Colonic mucosa (tissue), 4 donors: Measurements from ENCODE around the gene MBD3L2. TPM values are rescaled to one million over a fixed set of nuclear protein-coding genes. Genes with fewer than 3 reads are reported as not detected.
A peak's percentile ranks its signal among the peaks of the same experiment; 100 is the strongest.

Experiments
- DNase-seq: peaks from one replicate; pipeline ENCODE4 v3.0.0-alpha.2; 2020
- H3K27ac ChIP-seq: fragments of 200-600 bp; one replicate; pipeline ENCODE4 v1.8.0; 2021
- H3K27me3 ChIP-seq: fragments of 200-600 bp; one replicate; pipeline ENCODE4 v1.8.0; 2021
- H3K36me3 ChIP-seq: fragments of 200-600 bp; one replicate; pipeline ENCODE4 v1.8.0; 2021
- H3K4me1 ChIP-seq: fragments of 200-600 bp; one replicate; pipeline ENCODE4 v1.8.0; 2021; ENCODE audit warnings: mild to moderate bottlenecking
- H3K4me3 ChIP-seq: fragments of 200-600 bp; one replicate; pipeline ENCODE4 v1.8.0; 2021
- H3K9ac ChIP-seq, 2 donors: one replicate each; pipeline ENCODE4 v1.7.0; 2013; ENCODE audit warnings: control low read depth in 2 of 2, low read depth in 2 of 2, low read length in 2 of 2
- H3K9me3 ChIP-seq: fragments of 200-600 bp; one replicate; pipeline ENCODE4 v1.8.0; 2021
- intact Hi-C: fragments of 100-400 bp; cut with DNase I; formaldehyde crosslinking; loops from one replicate; pipeline ENCODE4 v1.14.1; 2022
- total RNA-seq, 2 donors: library from RNA; stranded (reverse); fragmentation: NEBNext Ultra II Directional in 1 of 2; extraction: Animal tissue kit (Norgen Biotek cat#: 25700) in 1 of 2; gene quantifications; one replicate each; pipeline ENCODE4 v1.2.1, GENCODE V29; 2021
- TF ChIP-seq, protein P1 (sequence below): fragments of 200-600 bp; IDR thresholded peaks from one replicate; pipeline ENCODE4 v1.8.0; 2022; ENCODE audit warnings: antibody characterized with exemption, mild to moderate bottlenecking
- donor health status: healthy.
- donor health status: DM: no; HTN: no; CAD: no.
- donor health status: DM: no; HTN: no; CAD: no.

The MBD3L2 gene
- total RNA-seq, 2 donors from 2014 or later, result not detected

DNA sequence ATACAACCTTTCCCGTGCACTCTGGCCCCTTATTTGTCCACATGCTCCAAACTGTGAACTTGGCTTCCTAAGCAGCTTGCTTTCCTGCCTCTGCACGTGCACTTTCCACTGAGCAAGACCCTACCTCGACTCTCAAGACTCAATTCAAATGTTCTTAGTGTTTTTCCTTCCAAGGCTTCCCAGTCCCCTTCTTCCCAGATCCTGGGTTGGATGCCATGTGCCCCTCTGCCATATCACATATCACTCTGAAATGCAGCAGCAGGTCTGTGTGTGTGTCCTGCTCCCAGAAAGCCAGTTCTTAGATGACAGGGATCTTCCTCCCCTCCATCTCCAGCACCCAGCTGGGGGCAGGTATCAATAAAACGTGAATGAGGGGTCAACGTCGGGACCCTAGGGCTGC, 23.4 kb downstream of the MBD3L2 start:
- Histone ChIP-seq H3K27me3 (no peaks in the 10 kb centered on the region), H3K36me3 (peaks cover 28% of the 10 kb centered on the region), H3K4me3 (no peak overlapping the region), H3K27ac (no peak overlapping the region), H3K4me1 (no peaks in the 10 kb centered on the region), H3K9ac (no peak overlapping the region), H3K9me3 (no peaks in the 10 kb centered on the region)
- DNase-seq, result peak; percentile 3
- intact Hi-C loops, result no loop called here
- TF ChIP-seq, protein P1, sequence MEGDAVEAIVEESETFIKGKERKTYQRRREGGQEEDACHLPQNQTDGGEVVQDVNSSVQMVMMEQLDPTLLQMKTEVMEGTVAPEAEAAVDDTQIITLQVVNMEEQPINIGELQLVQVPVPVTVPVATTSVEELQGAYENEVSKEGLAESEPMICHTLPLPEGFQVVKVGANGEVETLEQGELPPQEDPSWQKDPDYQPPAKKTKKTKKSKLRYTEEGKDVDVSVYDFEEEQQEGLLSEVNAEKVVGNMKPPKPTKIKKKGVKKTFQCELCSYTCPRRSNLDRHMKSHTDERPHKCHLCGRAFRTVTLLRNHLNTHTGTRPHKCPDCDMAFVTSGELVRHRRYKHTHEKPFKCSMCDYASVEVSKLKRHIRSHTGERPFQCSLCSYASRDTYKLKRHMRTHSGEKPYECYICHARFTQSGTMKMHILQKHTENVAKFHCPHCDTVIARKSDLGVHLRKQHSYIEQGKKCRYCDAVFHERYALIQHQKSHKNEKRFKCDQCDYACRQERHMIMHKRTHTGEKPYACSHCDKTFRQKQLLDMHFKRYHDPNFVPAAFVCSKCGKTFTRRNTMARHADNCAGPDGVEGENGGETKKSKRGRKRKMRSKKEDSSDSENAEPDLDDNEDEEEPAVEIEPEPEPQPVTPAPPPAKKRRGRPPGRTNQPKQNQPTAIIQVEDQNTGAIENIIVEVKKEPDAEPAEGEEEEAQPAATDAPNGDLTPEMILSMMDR, result no peak

- Histone ChIP-seq H3K9ac (no peak overlapping the region), H3K27ac (no peak overlapping the region), H3K36me3 (peaks cover 45% of the 10 kb centered on the region), H3K27me3 (no peaks in the 10 kb centered on the region), H3K9me3 (peaks cover 5% of the 10 kb centered on the region), H3K4me3 (no peak overlapping the region), H3K4me1 (no peaks in the 10 kb centered on the region)
- intact Hi-C loops, result no loop called here
- DNase-seq, result peak; percentile 6
- TF ChIP-seq, protein P1, result no peak
These were observed 25.7 kb downstream of the MBD3L2 start for GRCh38 chr19:7074705-7075282.

DNA sequence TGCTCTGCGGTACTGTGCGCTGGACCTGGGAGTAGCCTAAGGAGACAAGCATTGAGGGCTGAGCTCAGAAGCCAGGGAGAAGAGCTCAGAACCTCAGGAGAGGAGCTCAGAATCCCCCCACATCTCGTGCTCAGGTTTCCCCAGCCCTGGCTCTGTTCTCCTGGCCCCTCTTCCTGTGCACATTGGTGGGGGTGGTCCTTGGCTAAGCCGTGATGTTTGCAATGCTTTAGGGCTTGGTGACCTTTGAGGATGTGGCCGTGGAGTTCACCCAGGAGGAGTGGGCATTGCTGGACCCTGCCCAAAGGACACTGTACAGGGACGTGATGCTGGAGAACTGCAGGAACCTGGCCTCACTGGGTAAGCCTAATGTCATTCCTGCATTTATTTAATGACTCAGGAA, 27.0 kb downstream of the MBD3L2 start:
- H3K4me3 ChIP-seq, result no peak overlapping the region
- DNase-seq, result peak; percentile 6
- TF ChIP-seq, protein P1, result no peak
- H3K36me3 ChIP-seq, result peaks cover 58% of the 10 kb centered on the region
- no peak overlapping the region for H3K9ac ChIP-seq
- no peak overlapping the region for H3K27ac ChIP-seq
- intact Hi-C loops, result no loop called here
- H3K9me3 ChIP-seq, result peaks cover 13% of the 10 kb centered on the region
- no peaks in the 10 kb centered on the region for H3K27me3 ChIP-seq
- no peaks in the 10 kb centered on the region for H3K4me1 ChIP-seq

- no peaks in the 10 kb centered on the region for H3K4me1 ChIP-seq
- H3K27ac ChIP-seq, result no peak overlapping the region
- no peaks in the 10 kb centered on the region for H3K27me3 ChIP-seq
- no peak overlapping the region for H3K4me3 ChIP-seq
- TF ChIP-seq, protein P1, result no peak
- H3K36me3 ChIP-seq, result peaks cover 66% of the 10 kb centered on the region
- no peak for DNase-seq
- H3K9ac ChIP-seq, result no peak overlapping the region
- intact Hi-C loops, result no loop called here
- H3K9me3 ChIP-seq, result peaks cover 17% of the 10 kb centered on the region
These were observed 28.9 kb downstream of the MBD3L2 start for GRCh38 chr19:7078008-7078407.

DNA sequence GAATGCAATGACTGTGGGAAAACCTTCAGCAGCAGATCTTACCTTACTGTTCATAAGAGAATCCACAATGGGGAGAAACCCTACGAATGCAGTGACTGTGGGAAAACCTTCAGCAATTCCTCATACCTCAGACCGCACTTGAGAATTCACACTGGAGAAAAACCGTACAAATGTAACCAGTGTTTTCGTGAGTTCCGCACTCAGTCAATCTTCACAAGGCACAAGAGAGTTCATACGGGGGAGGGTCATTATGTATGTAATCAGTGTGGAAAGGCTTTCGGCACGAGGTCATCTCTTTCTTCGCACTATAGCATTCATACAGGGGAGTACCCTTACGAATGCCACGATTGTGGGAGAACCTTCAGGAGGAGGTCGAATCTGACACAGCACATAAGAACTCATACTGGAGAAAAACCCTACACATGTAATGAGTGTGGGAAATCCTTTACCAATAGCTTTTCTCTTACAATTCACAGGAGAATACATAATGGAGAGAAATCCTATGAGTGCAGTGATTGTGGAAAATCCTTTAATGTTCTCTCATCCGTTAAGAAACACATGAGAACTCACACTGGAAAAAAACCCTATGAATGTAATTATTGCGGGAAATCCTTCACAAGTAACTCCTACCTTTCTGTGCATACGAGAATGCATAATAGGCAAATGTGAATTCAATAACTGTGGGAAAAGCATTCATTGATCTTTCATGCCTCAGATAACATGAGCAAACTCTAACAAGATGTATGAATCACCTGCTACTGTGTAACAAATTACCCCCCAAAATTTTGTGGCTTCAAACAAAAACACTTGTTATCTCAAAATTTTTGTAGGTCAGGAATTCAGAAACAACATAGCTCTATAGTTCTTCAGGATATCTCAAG, 34.2 kb downstream of the MBD3L2 start:
- H3K4me3 ChIP-seq, result no peak overlapping the region
- peaks cover 57% of the 10 kb centered on the region for H3K36me3 ChIP-seq
- intact Hi-C loops, result no loop called here
- no peaks in the 10 kb centered on the region for H3K4me1 ChIP-seq
- TF ChIP-seq, protein P1, result no peak
- H3K9ac ChIP-seq, result no peak overlapping the region
- no peak for DNase-seq
- no peak overlapping the region for H3K27ac ChIP-seq
- no peaks in the 10 kb centered on the region for H3K27me3 ChIP-seq
- peaks cover 32% of the 10 kb centered on the region for H3K9me3 ChIP-seq
